Breast epithelium (tissue), 4 donors: Measurements from ENCODE around the gene RHOXF2. TPM values are rescaled to one million over a fixed set of nuclear protein-coding genes. Genes with fewer than 3 reads are reported as not detected.
"Not testable (repeated sequence)": the region's sequence is repeated elsewhere in the genome, so short reads cannot be mapped to it uniquely, and the experiment has no call there.

Experiments used
- DNase-seq, 2 donors: peaks; one replicate each; pipeline ENCODE4 v3.0.0-alpha.2; 2019; ENCODE audit warnings: low spot score in 2 of 2
- H3K27ac ChIP-seq, 2 donors: fragments of 200-600 bp; sonication (generic) in 1 of 2; one replicate each; pipeline ENCODE4 v1.5.1; 2016 to 2019; ENCODE audit warnings: mild to moderate bottlenecking in 1 of 2
- H3K27me3 ChIP-seq, 2 donors: fragments of 200-600 bp; sonication (generic) in 1 of 2; one replicate each; pipeline versions ENCODE4 v1.5.1 to v1.6.0; 2017 to 2019; ENCODE audit warnings: control low read depth in 1 of 2, mild to moderate bottlenecking in 1 of 2
- H3K36me3 ChIP-seq: fragments of 200-600 bp; one replicate; pipeline ENCODE4 v1.5.1; 2019
- H3K4me1 ChIP-seq, 2 donors: fragments of 200-600 bp; sonication (generic); one replicate each; pipeline ENCODE4 v1.5.1; 2016 to 2019; ENCODE audit warnings: control low read depth in 1 of 2
- H3K4me3 ChIP-seq, 3 donors: fragments of 200-600 bp; sonication (generic); 1 replicate in 2 of 3; 2 replicates in 1 of 3; pipeline ENCODE4 v1.5.1; 2016 to 2019; ENCODE audit warnings: mild to moderate bottlenecking in 3 of 3, moderate library complexity in 2 of 3
- H3K9me3 ChIP-seq, 2 donors: fragments of 200-600 bp; sonication (generic) in 1 of 2; one replicate each; pipeline ENCODE4 v1.5.1; 2016 to 2019; ENCODE audit warnings: control low read depth in 1 of 2
- CTCF ChIP-seq, 3 donors: fragments of 450-650 bp; IDR thresholded peaks; one replicate each; pipeline ENCODE4 v1.5.1; 2016 to 2017; ENCODE audit warnings: antibody characterized with exemption in 3 of 3, mild to moderate bottlenecking in 3 of 3, moderate library complexity in 3 of 3
- POLR2A ChIP-seq: fragments of 450-650 bp; IDR thresholded peaks from one replicate; pipeline ENCODE4 v1.6.1; 2016; ENCODE audit warnings: antibody characterized with exemption, mild to moderate bottlenecking, moderate library complexity
- POLR2AphosphoS5 ChIP-seq, 3 donors: sonication (generic); formaldehyde crosslinking; IDR thresholded peaks; one replicate each; pipeline ENCODE4 v1.6.1; 2017; ENCODE audit warnings: antibody characterized with exemption in 3 of 3
- intact Hi-C: fragments of 100-400 bp; cut with DNase I; formaldehyde crosslinking; loops from one replicate; pipeline ENCODE4 v1.15.1; 2023; ENCODE audit warnings: low total_unique reads
- total RNA-seq, 3 donors: library from RNA; depleted of rRNA; stranded (reverse); fragments of >200 nt; gene quantifications; one replicate each; pipeline ENCODE4 v1.1.0, GENCODE V29; 2016

Gene RHOXF2
- total RNA-seq, 3 donors from 2014 or later, result not detected

- Histone ChIP-seq H3K27me3 (peaks cover 0 to 9% of the 10 kb centered on the region in 2 donors), H3K9me3 (peaks cover 0 to 12% of the 10 kb centered on the region in 2 donors), H3K4me3 (no peak overlapping the region), H3K27ac (no peak overlapping the region), H3K4me1 (no peaks in the 10 kb centered on the region), H3K36me3 (no peaks in the 10 kb centered on the region)
- intact Hi-C loops, result no loop called here
- DNase-seq, result no peak
- TF ChIP-seq CTCF (IDR thresholded peaks at IDR 0.05) (no peak), POLR2AphosphoS5 (IDR thresholded peaks at IDR 0.05) (no peak), POLR2A (no peak)
These were observed 13.0 kb upstream of the RHOXF2 start for GRCh38 chrX:120145295-120145925.

GRCh38 chrX:120146323-120146722 is 12.1 kb upstream of the RHOXF2 start:
- H3K36me3 ChIP-seq, intact Hi-C loops: not testable (repeated sequence)

GRCh38 chrX:120147537-120147936 is 10.9 kb upstream of the RHOXF2 start:
- TF ChIP-seq POLR2A (no peak), POLR2AphosphoS5 (IDR thresholded peaks at IDR 0.05) (no peak), CTCF (IDR thresholded peaks at IDR 0.05) (no peak)
- peaks cover 0 to 9% of the 10 kb centered on the region in 2 donors for H3K27me3 ChIP-seq
- H3K27ac ChIP-seq, result no peak overlapping the region
- H3K4me3 ChIP-seq, result no peak overlapping the region
- no peaks in the 10 kb centered on the region for H3K36me3 ChIP-seq
- H3K9me3 ChIP-seq, result peaks cover 0 to 12% of the 10 kb centered on the region in 2 donors
- H3K4me1 ChIP-seq, result no peaks in the 10 kb centered on the region
- DNase-seq, result no peak
- intact Hi-C loops, result no loop called here

More at GRCh38 chrX:120146323-120146722, 12.1 kb upstream of the RHOXF2 start:
- H3K4me3 ChIP-seq, DNase-seq, H3K27me3 ChIP-seq, H3K4me1 ChIP-seq, H3K27ac ChIP-seq: not testable (repeated sequence)
- peaks cover 0 to 12% of the 10 kb centered on the region in 2 donors for H3K9me3 ChIP-seq

- H3K27me3 ChIP-seq, H3K27ac ChIP-seq, intact Hi-C loops, H3K36me3 ChIP-seq, H3K4me3 ChIP-seq, DNase-seq, H3K4me1 ChIP-seq: not testable (repeated sequence)
- H3K9me3 ChIP-seq, result peaks cover 0 to 12% of the 10 kb centered on the region in 2 donors
These were observed 8.2 kb upstream of the RHOXF2 start for GRCh38 chrX:120150109-120150744.

GRCh38 chrX:120159086-120159485 is 673 bp downstream of the RHOXF2 start:
- H3K27ac ChIP-seq, H3K4me1 ChIP-seq, H3K27me3 ChIP-seq, H3K4me3 ChIP-seq, DNase-seq, intact Hi-C loops, H3K36me3 ChIP-seq, H3K9me3 ChIP-seq: not testable (repeated sequence)

- H3K9me3 ChIP-seq, H3K27me3 ChIP-seq, H3K4me1 ChIP-seq, H3K4me3 ChIP-seq, DNase-seq, H3K27ac ChIP-seq, H3K36me3 ChIP-seq, intact Hi-C loops: not testable (repeated sequence)
These were observed 34.8 kb downstream of the RHOXF2 start for GRCh38 chrX:120193254-120193653.

- not testable (repeated sequence) for H3K4me1 ChIP-seq
These were observed 35.3 kb downstream of the RHOXF2 start for GRCh38 chrX:120193720-120194119.

GRCh38 chrX:120195786-120196185 is 37.4 kb downstream of the RHOXF2 start:
- H3K36me3 ChIP-seq, H3K27me3 ChIP-seq, H3K4me1 ChIP-seq, DNase-seq, H3K4me3 ChIP-seq, H3K27ac ChIP-seq, intact Hi-C loops, H3K9me3 ChIP-seq: not testable (repeated sequence)

More at GRCh38 chrX:120193720-120194119, 35.3 kb downstream of the RHOXF2 start:
- H3K9me3 ChIP-seq, H3K36me3 ChIP-seq, intact Hi-C loops, DNase-seq, H3K4me3 ChIP-seq, H3K27ac ChIP-seq, H3K27me3 ChIP-seq: not testable (repeated sequence)

GRCh38 chrX:120196626-120197283 is 38.3 kb downstream of the RHOXF2 start:
- intact Hi-C loops, result not testable (repeated sequence)

More at GRCh38 chrX:120196626-120197283, 38.3 kb downstream of the RHOXF2 start:
- not testable (repeated sequence) for DNase-seq, H3K9me3 ChIP-seq, H3K36me3 ChIP-seq, H3K4me1 ChIP-seq, H3K27ac ChIP-seq, H3K4me3 ChIP-seq
- H3K27me3 ChIP-seq, result peaks cover 0 to 12% of the 10 kb centered on the region in 2 donors
